Stimulated activated effector memory CD8-positive, alpha-beta T cell treated with anti-CD3 and anti-CD28 coated beads, Interleukin-12 subunit alpha, Interleukin-12 subunit beta, amount 100 ng/mL, for 72 hours (primary cell): ENCODE results near the gene PRDX5.

ENCODE experiments used
- ATAC-seq: fragments of 150-1000 bp; cut with Tn5 transposase; 2 replicates; pipeline ENCODE4 v1.10.0; 2021
- DNase-seq, 2 donors: peaks; one replicate each; pipeline ENCODE4 v3.0.0; 2021 to 2022; ENCODE audit warnings: low spot score in 2 of 2
- H3K27ac Mint-ChIP-seq: one replicate; pipeline ENCODE4 v1.8.0; 2022; ENCODE audit warnings: mild to moderate bottlenecking, mixed read lengths
- H3K36me3 Mint-ChIP-seq: one replicate; pipeline ENCODE4 v1.8.0; 2022; ENCODE audit warnings: mild to moderate bottlenecking, mixed read lengths
- H3K4me1 Mint-ChIP-seq: one replicate; pipeline ENCODE4 v1.8.0; 2022; ENCODE audit warnings: mixed read lengths
- H3K4me3 Mint-ChIP-seq: one replicate; pipeline ENCODE4 v1.8.0; 2022; ENCODE audit warnings: mild to moderate bottlenecking, mixed read lengths
- H3K9me3 Mint-ChIP-seq: one replicate; pipeline ENCODE4 v1.8.0; 2022; ENCODE audit warnings: mixed read lengths

The PRDX5 gene

GRCh38 chr11:64317961-64318765 lies at the start of gene PRDX5:
PRDX5 (plus strand) TSS chr11:64318121; CDS start chr11:64318216, 95 bp downstream.
- peaks cover 85% of the 10 kb centered on the region for H3K36me3 Mint-ChIP-seq
- no peaks in the 10 kb centered on the region for H3K9me3 Mint-ChIP-seq
- peak within 1 kb of the TSS; percentile 97 for H3K4me3 Mint-ChIP-seq
- ATAC-seq (peak; percentile 89), DNase-seq (peak; percentile 92 to 97)
- peaks cover 62% of the 10 kb centered on the region for H3K4me1 Mint-ChIP-seq
- H3K27ac Mint-ChIP-seq = peak within 1 kb of the TSS; percentile 98

GRCh38 chr11:64268893-64269539 lies 48.9 kb upstream of the PRDX5 start:
- peaks cover 53% of the 10 kb centered on the region for H3K36me3 Mint-ChIP-seq
- peak overlapping the region; percentile 99 for H3K27ac Mint-ChIP-seq
- H3K9me3 Mint-ChIP-seq = no peaks in the 10 kb centered on the region
- DNase-seq = peak in 1 of 2 donors; percentile 81
- peak; percentile 22 for ATAC-seq
- H3K4me3 Mint-ChIP-seq = peak overlapping the region; percentile 99
- H3K4me1 Mint-ChIP-seq = peaks cover 25% of the 10 kb centered on the region

- H3K4me1 Mint-ChIP-seq = peaks cover 25% of the 10 kb centered on the region
- H3K36me3 Mint-ChIP-seq = peaks cover 53% of the 10 kb centered on the region
- no peaks in the 10 kb centered on the region for H3K9me3 Mint-ChIP-seq
- DNase-seq (peak; percentile 95 to 99), ATAC-seq (peak; percentile 84)
- peak overlapping the region; percentile 99 for H3K27ac Mint-ChIP-seq
- peak overlapping the region; percentile 99 for H3K4me3 Mint-ChIP-seq
These were observed 48.2 kb upstream of the PRDX5 start for GRCh38 chr11:64269540-64270220.

- H3K4me3 Mint-ChIP-seq = no peak overlapping the region
- ATAC-seq (no peak), DNase-seq (no peak)
- H3K4me1 Mint-ChIP-seq = peaks cover 11% of the 10 kb centered on the region
- peak overlapping the region; percentile 74 for H3K27ac Mint-ChIP-seq
- peaks cover 31% of the 10 kb centered on the region for H3K36me3 Mint-ChIP-seq
- H3K9me3 Mint-ChIP-seq = no peaks in the 10 kb centered on the region
These were observed 42.7 kb upstream of the PRDX5 start for GRCh38 chr11:64275031-64275800.

GRCh38 chr11:64275841-64276240 lies 42.1 kb upstream of the PRDX5 start:
- Mint-ChIP-seq H3K9me3 (no peaks in the 10 kb centered on the region), H3K27ac (no peak overlapping the region), H3K4me1 (peaks cover 7% of the 10 kb centered on the region), H3K36me3 (peaks cover 27% of the 10 kb centered on the region), H3K4me3 (no peak overlapping the region)
- no peak for DNase-seq
- ATAC-seq = no peak

GRCh38 chr11:64276653-64277431 lies 41.1 kb upstream of the PRDX5 start:
- H3K4me1 Mint-ChIP-seq = peaks cover 16% of the 10 kb centered on the region
- H3K27ac Mint-ChIP-seq = no peak overlapping the region
- no peaks in the 10 kb centered on the region for H3K9me3 Mint-ChIP-seq
- peaks cover 25% of the 10 kb centered on the region for H3K36me3 Mint-ChIP-seq
- ATAC-seq = no peak
- H3K4me3 Mint-ChIP-seq = no peak overlapping the region
- no peak for DNase-seq

GRCh38 chr11:64278576-64279190 lies 39.2 kb upstream of the PRDX5 start:
- H3K4me1 Mint-ChIP-seq = peaks cover 31% of the 10 kb centered on the region
- H3K36me3 Mint-ChIP-seq = peaks cover 27% of the 10 kb centered on the region
- no peak overlapping the region for H3K27ac Mint-ChIP-seq
- H3K9me3 Mint-ChIP-seq = no peaks in the 10 kb centered on the region
- ATAC-seq = no peak
- no peak for DNase-seq
- no peak overlapping the region for H3K4me3 Mint-ChIP-seq

GRCh38 chr11:64281957-64282770 lies 35.8 kb upstream of the PRDX5 start:
- no peak for ATAC-seq
- Mint-ChIP-seq H3K36me3 (peaks cover 37% of the 10 kb centered on the region), H3K4me3 (peak overlapping the region; percentile 74), H3K27ac (peak overlapping the region; percentile 18), H3K9me3 (no peaks in the 10 kb centered on the region), H3K4me1 (peaks cover 43% of the 10 kb centered on the region)
- no peak for DNase-seq

GRCh38 chr11:64283092-64283491 lies 34.8 kb upstream of the PRDX5 start:
- peak overlapping the region; percentile 74 for H3K4me3 Mint-ChIP-seq
- no peak for ATAC-seq
- no peaks in the 10 kb centered on the region for H3K9me3 Mint-ChIP-seq
- DNase-seq = no peak
- peaks cover 43% of the 10 kb centered on the region for H3K4me1 Mint-ChIP-seq
- H3K27ac Mint-ChIP-seq = peak overlapping the region; percentile 93
- peaks cover 37% of the 10 kb centered on the region for H3K36me3 Mint-ChIP-seq

- Mint-ChIP-seq H3K4me1 (peaks cover 37% of the 10 kb centered on the region), H3K36me3 (peaks cover 35% of the 10 kb centered on the region), H3K4me3 (peak within 1 kb of the TSS; percentile 74), H3K27ac (peak within 1 kb of the TSS; percentile 93), H3K9me3 (no peaks in the 10 kb centered on the region)
- DNase-seq (peak; percentile 80 to 94), ATAC-seq (peak; percentile 90)
These were observed 33.6 kb upstream of the PRDX5 start, which contains the start of gene BAD for GRCh38 chr11:64284048-64284961. BAD (minus strand) TSS chr11:64284665; CDS start chr11:64284368, 297 bp downstream.

- H3K4me1 Mint-ChIP-seq = peaks cover 35% of the 10 kb centered on the region
- peak within 1 kb of the TSS; percentile 74 for H3K4me3 Mint-ChIP-seq
- ATAC-seq (peak; percentile 77), DNase-seq (peak; percentile 99)
- H3K9me3 Mint-ChIP-seq = no peaks in the 10 kb centered on the region
- H3K36me3 Mint-ChIP-seq = peaks cover 30% of the 10 kb centered on the region
- H3K27ac Mint-ChIP-seq = peak within 1 kb of the TSS; percentile 93
These were observed 32.7 kb upstream of the PRDX5 start, which contains the start of gene GPR137 for GRCh38 chr11:64284962-64285884. GPR137 (plus strand) TSS chr11:64285848; CDS start chr11:64286525, 677 bp downstream.
